HG03060 (cell line): ENCODE results near the gene ZDHHC11.
"Not testable (repeated sequence)": the region's sequence is repeated elsewhere in the genome, so short reads cannot be mapped to it uniquely, and the experiment has no call there.

ENCODE experiments used
- ATAC-seq: cut with Tn5 transposase; IDR thresholded peaks from one replicate; pipeline ENCODE4 v1.9.1; 2021; ENCODE audit warnings: low read depth, moderate number of reproducible peaks; ENCODE audit not compliant: unreplicated experiment

ZDHHC11 gene

DNA sequence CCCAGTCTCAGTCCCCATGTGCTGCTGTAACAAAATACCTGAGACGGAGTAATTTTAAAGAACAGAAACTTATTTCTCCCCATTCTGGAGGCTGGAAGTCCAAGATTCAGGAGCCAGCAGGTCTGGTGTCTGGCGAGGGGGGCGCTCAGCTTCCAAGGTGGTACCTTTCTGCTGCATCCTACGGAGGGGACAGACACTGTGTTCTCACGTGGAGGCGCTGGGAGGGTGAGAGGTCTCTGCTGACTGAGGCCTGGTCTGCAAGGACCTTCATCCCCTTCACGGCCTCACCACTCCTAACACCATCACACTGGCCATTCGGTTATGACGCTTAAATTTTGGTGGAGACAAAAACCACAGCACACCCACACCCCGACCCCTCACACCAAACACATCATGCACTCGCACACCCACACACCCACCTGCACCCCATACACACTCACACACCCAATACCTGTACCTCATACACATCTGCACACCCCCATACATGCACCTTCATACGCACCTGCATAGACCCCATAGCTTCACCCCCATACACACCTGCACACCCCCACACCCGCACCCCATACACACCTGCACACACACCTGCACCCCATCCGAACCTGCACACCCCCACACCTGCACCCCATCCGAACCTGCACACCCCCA lies 9.8 kb upstream of the ZDHHC11 start:
- ATAC-seq, result no peak

- ATAC-seq, result no peak
Observed at GRCh38 chr5:859798-860296, 9.1 kb upstream of the ZDHHC11 start.

DNA sequence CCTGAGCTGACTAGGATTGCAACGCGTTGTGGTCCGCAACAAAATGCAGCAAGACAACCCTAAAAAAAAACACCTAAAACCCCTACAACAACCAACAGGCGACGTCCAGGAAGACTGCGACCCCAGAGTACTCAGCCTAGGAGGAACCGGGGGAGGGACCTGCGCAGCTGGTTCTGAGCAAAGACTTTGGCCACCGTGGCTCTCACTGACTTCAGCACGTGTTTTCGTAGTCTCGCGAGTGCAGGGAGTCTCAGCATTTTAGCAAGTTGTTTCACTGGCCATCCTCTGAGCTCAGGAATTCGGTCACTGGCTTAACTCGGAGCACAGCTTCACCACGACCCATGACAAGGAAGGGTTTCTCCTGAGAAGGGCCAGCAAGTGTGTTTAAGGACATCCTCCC lies 8.6 kb upstream of the ZDHHC11 start:
- no peak for ATAC-seq

DNA sequence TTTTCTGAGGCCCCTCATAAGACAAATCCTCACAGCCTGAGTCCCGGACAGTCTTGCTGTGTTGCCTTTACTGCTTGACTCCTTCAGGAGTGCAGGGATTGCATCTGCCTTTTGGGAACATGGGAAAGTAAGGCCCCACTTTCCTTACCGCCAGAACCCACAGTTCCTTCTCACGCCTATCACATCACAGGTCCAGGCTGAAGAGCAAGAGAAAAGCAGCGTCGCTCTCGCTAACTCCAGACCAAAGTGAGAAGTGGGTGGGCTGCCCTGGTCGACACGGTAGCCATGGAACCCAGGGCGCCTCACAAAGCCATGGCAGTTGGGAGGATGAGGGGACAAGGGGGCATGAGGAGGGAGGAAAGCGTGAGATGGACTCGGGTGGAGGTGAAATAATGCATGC lies 7.9 kb upstream of the ZDHHC11 start:
- ATAC-seq, result no peak

DNA sequence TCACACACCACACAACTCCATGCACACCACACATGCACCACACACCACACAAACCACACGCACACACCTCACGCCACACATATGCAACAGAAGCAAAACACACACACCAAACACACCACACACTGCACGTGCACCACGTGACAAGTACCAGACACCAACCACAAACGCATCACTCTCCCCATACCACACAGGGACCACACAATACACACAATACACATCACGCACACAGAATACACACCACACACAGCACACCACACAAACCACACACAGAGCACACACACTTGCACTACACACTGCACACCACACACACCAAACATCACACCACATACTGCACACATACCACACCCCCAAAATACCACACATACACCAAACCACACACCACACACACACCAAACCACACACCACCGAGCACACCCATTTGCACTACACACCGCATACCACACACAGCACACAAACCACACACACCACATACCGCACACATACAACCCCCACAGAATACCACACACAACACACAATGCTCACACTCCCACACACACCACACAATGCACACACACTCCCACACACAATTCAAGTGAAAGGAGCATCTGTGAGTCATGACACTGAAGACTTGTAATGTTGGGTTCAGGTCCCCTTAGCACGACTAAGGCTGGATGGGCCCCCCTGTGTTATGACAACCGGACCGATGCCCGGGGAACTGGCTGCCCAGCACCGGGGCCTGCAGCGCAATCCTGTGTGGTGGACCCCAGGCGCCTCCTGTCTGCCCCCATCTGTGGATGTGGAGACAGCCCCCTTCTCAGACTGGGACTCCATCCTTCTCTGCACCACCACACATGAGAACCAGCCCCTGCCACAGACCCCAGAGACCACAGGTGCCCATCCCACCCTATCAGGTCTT lies 6.0 kb upstream of the ZDHHC11 start:
- ATAC-seq, result no peak

DNA sequence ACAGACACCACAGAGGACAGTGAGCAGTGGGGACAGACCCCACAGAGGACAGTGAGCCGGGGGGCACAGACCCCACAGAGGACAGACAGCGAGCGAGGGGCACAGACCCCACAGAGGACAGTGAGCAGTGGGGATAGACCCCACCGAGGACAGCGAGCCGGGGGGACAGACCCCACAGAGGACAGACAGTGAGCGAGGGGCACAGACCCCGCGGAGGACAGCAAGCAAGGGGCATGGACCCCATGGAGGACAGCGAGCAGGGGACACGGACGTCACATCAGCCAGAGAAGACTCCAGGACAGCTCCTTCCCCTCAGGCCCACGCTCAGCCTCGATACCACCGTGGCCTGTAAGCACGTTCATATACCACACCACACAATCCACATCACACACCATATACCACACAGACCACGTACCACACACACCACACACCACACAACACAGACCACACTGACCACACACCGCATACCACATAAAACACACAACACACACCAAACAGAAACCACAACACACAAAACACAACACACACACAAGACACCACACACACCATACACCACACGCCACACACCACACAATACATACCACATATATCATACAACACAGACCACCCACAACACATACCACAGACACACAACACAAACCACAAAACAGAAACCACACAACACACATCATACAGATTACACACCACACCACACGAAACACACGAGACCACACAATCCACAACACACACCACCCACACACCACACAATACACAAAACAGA lies 5.2 kb upstream of the ZDHHC11 start:
- ATAC-seq, result no peak

DNA sequence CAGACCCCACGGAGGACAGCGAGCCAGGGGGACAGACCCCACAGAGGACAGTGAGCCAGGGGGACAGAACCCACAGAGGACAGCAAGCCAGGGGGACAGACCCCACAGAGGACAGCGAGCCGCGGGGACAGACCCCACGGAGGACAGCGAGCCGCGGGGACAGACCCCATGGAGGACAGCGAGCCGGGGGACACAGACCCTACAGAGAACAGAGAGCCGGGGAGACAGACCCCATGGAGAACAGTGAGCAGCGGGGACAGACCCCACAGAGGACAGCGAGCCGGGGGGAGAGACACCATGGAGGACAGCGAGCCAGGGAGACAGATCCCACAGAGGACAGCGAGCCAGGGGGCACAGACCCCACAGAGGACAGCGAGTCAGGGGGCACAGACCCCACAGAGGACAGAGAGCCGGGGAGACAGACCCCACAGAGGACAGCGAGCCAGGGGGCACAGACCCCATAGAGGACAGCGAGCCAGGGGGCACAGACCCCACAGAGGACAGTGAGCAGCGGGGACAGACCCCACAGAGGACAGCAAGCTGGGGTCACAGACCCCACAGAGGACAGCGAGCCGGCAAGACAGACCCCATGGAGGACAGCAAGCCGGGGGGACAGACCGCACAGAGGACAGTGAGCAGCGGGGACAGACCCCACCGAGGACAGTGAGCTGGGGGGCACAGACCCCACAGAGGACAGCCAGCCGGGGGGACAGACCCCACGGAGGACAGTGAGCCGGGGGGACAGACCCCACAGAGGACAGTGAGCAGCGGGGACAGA lies 4.4 kb upstream of the ZDHHC11 start:
- no peak for ATAC-seq

DNA sequence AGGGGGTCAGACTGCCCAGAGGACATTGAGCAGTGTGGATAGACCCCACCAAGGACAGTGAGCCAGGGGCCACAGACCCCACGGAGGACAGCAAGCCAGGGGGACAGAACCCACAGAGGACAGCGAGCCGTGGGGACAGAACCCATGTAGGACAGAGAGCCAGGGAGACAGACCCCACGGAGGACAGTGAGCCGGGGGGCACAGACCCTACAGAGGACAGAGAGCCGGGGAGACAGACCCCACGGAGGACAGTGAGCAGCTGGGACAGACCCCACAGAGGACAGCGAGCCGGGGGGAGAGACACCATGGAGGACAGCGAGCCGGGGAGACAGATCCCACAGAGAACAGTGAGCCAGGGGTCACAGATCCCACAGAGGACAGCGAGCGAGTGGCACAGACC lies 3.4 kb upstream of the ZDHHC11 start:
- no peak for ATAC-seq

DNA sequence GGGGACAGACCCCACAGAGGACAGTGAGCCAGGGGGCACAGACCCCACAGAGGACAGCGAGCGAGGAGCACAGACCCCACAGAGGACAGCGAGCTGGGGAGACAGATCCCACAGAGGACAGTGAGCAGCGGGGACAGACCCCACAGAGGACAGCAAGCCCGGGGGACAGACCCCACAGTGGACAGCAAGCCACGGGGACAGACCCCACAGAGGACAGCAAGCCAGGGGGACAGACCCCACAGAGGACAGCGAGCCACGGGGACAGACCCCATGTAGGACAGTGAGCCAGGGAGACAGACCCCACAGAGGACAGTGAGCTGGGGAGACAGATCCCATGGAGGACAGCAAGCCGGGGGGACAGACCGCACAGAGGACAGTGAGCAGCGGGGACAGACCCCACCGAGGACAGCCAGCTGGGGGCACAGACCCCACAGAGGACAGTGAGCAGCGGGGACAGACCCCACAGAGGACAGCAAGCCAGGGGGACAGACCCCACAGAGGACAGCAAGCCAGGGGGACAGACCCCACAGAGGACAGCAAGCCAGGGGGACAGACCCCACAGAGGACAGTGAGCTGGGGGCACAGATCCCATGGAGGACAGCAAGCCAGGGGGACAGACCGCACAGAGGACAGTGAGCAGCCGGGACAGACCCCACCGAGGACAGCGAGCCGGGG lies 2.8 kb upstream of the ZDHHC11 start:
- ATAC-seq, result not testable (repeated sequence)

GRCh38 chr5:852431-853401 lies 1.9 kb upstream of the ZDHHC11 start:
- ATAC-seq, result no peak

DNA sequence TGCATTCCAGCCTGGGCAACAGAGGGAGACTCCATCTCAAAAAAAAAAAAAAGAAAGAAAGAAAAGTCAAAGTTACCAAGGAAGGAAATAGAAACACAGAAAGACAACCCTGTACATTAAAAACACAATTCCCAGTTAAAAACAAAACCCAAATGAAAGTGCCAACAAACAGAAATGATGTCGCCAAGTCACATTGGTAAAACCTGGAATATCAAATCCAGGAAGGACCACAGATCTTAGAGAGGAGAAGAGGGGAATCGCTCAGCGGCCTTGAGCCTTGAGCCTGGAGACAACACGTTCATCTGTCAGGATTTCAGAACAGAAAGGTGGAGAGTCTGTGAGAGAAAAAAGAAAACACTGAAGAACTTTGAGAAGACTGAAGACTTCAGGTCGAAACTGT lies 1.2 kb upstream of the ZDHHC11 start:
- ATAC-seq, result no peak

DNA sequence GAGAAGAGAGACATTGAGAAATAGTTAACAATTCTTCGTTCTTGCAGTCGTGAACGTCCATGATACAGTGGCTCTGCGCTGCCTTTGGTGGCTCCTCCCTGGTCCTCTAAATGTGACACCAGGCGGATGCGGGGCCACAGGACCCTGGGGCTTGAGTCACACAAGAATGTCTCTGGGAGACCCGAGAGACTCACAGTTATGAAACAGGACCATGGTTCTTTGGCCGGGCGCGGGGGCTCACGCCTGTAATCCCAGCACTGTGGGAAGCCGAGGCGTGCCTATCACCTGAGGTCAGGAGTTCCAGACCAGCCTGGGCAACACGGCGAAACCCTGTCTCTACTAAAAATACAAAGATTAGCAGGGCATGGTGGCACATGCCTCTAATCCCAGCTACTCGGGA lies 767 bp upstream of the ZDHHC11 start:
- no peak for ATAC-seq

DNA sequence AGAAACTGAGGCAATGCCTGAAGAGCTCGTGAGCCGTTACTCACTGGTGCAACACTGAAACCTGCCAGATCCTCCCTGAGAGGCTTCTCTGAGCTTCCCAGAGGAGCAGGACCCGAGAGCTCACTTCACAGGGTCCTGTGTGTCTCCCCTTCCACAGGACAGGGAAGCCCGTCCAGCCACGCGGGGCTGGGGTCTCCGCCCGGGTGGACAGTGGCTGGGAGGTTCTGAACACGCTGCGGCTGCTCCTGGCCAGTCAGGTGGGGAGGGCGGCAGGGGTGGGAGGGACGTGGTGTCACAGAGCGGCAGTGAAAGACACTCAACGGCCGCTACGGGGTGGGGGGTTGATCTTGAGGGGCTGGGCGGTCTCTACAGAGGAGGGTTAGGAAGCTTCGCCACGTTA lies 290 bp upstream of the ZDHHC11 start:
- no peak for ATAC-seq

GRCh38 chr5:849651-850301 lies 1.0 kb downstream of the ZDHHC11 start:
- ATAC-seq, result no peak

DNA sequence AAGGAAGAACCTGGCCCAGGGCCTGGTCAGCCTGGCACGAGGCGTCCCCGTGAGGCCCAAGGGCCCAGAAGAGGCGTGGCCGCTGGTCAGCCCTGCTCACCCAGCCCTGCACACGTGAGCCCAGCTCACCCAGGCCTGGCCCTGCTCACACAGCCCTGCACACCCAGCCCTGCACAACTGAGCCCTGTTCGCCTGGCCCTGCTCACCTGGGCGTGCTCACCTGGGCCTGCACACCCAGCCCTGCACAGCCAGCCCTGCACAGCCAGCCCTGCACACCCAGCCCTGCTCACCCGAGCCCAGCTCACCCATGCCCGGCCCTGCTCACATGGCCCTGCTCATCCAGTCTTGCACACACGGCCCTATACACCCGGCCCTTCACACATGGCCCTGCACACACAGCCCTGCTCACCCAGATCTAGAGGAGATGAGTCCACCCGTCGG lies 2.1 kb downstream of the ZDHHC11 start:
- no peak for ATAC-seq

- not testable (repeated sequence) for ATAC-seq
Observed at GRCh38 chr5:847736-848135, 3.0 kb downstream of the ZDHHC11 start.

DNA sequence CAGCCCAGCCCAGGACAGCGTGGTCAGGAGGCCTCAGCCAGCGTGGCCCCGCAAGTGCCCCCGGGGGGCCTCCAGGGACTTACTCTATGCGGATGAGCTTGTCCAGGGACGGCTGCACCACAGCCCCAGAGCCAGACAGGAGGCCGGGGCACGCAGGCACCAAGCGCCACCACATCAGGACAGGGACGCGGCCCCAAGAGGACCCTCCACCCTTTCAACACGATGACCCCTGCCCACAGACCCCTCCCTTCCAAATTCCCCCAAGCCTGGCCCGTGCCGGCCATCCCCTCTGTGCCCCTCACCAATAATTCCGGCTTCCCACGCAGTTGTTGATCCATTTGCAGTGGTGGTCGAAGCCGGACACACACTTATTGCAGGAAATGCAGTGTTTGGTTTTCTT lies 3.6 kb downstream of the ZDHHC11 start:
- ATAC-seq, result not testable (repeated sequence)

GRCh38 chr5:846602-847091 lies 4.1 kb downstream of the ZDHHC11 start:
- not testable (repeated sequence) for ATAC-seq
